Activated CD8-positive, alpha-beta memory T cell treated with anti-CD3 and anti-CD28 coated beads, Interleukin-2, amount 50 U/mL, for 24 hours (primary cell): ENCODE data around the gene GPR153.

Experiments
- DNase-seq: peaks from one replicate; pipeline ENCODE4 v3.0.0-alpha.2; 2020; ENCODE audit errors: extremely low read depth

GPR153 gene

GRCh38 chr1:6287029-6287428 lies 26.1 kb upstream of the GPR153 start:
- DNase-seq: no peak

GRCh38 chr1:6286266-6286665 lies 25.4 kb upstream of the GPR153 start:
- DNase-seq: no peak

GRCh38 chr1:6285336-6285735 lies 24.4 kb upstream of the GPR153 start:
- no peak for DNase-seq

DNA sequence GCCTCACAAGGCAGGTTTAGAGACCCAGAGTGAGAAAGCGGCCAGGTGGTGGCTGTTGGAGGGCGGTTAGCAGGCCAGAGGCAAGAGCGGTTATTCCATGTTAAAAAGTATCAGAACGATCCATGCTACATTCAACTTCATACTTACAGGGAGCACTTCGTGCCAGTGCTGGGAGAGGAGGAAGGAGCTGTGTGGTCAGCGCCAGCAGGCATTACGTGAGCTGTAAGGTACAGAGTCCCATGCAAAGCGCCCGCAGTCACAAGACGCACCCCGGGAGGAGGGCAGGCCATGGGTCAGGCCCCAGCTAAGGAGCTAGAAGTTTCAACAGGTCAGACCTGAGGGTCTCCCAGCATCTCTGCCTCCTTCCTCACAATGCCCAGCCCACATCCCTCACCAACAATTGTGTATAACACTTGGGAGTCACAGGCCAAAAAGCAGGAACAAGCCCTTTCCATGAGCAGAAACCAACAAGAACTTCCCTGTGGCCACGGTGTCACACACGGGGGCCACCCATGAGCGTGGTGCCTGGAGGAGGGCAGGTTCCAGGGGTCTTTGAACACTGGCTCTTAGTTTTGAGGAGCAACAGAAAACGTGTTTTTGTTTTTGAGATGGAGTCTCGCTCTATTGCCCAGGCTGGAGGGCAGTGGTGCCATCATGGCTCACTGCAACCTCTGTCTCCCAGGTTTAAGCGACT lies 21.8 kb upstream of the GPR153 start:
- no peak for DNase-seq

- DNase-seq: no peak
These were observed 20.9 kb upstream of the GPR153 start for GRCh38 chr1:6281511-6282402.

DNA sequence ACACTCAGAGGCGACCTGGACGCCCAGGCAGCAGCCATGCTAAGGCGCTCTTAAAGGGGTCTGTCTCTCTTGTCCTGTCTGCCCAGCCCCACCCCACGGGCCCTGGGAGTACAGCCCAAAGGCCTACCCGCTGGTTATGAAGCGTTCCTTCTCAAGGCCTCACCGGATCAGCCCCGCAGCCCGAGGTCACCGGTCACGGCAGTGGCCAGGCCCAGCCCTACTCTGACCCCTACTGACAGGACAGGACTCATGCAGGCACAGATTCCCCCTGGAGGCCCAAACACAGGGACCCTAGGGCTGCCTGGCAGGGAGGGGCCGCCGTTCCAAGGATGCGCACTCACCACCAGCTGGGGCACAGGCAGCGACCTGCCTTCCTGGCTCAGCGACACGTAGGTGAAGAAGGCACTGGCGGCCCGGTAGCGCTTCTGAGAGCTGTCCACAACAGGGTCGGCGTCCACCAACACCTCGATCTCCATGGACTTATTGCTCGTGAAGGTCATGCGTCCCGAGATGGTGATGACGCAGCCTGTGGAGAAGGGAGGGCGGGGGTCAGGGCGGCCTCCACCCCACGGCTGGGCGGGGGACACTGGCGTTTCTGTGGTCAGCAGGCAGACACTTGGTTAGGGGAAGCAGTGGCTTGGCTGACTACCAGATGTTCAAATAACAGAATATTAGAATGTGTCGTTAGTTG lies 20.0 kb upstream of the GPR153 start:
- no peak for DNase-seq

GRCh38 chr1:6279613-6280383 lies 18.9 kb upstream of the GPR153 start:
- DNase-seq: no peak

DNA sequence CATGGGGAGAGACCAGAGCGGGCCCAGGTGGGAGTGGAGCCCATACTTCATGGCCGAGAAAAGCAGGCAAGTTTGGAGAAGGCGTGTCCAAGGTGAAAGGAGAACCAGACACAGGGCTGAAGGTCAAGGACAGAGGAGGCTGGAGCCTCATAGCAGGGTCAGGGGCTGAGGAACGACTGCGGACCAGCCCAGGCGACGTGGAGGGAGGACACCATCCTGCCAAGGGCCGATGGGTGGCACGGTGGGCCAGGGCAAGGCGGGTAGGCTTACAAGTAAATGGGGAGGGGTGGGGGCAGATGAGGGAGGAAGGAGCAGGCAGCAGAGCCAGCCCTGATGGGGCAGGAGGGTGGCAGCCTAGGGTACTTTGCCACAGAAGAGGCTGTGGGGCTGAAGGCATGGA lies 18.2 kb upstream of the GPR153 start:
- DNase-seq: no peak

- DNase-seq: no peak
These were observed 17.4 kb upstream of the GPR153 start for GRCh38 chr1:6278263-6278662.

DNA sequence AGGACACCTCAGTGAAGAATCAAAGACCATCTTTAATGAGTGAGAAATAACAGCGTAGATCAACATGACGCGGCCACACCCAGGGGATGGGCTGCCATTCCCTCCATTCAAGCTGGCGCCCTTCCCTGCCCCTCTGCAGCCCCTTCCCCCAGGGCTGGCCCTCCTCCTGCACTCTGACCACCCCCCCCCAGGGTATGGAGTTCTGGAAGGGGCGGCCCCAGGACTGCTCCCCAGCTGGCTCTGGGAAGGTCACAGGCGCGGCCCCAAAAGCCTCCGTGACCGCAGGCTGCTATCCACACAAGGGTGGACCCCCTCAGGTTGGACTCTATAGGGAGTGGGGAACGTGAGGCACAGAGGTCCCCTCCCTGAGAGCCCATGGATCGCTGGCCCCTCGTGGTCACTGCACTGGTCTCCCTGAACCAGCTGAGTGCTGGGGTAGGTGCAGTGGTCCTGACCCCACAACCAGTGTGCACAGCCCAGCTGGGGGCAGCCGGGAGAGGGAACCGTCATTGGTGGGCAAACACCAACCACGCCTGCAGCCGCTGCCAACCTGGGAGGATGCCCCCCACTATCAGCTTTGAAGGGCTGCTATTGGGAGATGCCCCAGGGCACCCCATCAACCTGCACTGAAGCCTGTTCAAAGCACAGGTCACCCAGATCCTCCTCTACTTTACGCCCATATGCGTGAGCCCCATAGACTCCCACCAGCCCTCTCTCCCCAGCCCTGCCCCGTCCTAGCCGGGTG lies 16.1 kb upstream of the GPR153 start:
- DNase-seq: no peak

- DNase-seq: no peak
These were observed 15.2 kb upstream of the GPR153 start for GRCh38 chr1:6275826-6276782.

DNA sequence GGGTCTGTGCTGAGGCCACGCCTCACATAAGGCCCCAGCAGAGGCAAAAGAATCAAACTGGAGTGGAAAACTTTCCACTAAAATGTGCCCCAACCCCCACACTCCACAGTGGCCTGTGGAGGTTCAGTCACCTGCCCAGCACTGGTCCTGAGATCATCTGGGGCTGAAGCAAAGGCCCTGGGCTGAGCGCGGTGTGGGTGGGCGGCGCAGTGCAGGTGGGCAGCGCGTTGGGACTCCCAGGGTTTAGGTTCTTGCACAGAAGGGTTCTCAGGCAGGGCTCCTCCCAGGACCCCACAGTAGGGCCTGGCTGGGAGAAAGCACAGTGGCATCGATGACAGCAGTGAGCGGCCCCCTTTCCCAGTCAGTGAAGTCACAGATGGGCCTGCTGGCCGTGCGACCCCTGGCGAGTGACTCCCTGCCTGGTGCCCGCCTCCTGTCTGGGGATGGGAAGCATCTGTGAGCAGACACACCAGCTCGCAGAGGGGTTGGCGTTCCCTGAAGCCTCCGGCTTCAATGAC lies 13.8 kb upstream of the GPR153 start:
- DNase-seq: no peak

GRCh38 chr1:6274102-6274501 lies 13.2 kb upstream of the GPR153 start:
- DNase-seq: no peak

DNA sequence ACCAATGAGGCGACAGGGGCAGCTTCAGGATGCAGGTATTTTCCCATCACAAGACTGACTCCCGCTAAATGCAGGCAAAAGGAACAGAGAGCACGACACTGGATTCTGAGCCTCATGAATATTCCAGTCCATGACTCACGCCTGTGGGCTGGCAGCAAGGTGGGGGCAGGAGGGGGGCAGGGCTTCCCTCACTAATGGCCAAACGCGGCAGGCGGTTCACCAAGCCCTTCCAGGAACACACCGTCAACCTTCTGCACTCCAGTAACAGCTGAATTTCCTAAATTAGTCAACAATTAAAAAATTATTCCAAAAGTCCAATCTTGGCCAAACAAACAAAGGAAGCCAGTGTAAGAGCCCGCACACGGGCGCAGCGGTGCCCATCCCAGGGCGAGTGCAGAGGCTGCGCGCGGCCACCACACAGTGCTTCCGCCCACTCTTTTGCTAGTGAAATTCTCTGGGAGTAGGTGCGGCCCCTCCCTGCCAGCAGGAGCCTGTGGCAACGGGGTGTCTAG lies 12.5 kb upstream of the GPR153 start:
- DNase-seq: no peak

- no peak for DNase-seq
These were observed 12.0 kb upstream of the GPR153 start for GRCh38 chr1:6272868-6273267.

GRCh38 chr1:6272452-6272851 lies 11.6 kb upstream of the GPR153 start:
- no peak for DNase-seq

DNA sequence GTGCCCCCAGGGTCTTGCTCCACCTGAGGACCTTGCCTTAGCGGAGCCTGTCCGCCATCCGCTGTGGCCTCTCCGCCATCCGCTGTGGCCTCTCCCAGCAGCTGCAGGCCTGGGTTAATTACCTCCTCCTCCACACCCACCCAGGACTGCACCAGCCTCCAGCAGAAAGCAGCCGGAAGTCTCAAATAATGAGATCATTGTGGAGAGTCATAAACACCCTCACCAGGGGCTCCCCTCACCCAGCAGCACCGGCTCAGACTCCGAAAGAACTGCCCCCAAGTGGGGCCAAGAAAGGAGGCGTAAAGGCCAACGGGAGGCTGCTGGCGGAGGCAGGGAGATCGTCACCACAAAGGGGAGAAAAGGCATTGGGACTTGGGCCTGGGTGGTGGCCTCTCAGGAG lies 10.7 kb upstream of the GPR153 start:
- no peak for DNase-seq

DNA sequence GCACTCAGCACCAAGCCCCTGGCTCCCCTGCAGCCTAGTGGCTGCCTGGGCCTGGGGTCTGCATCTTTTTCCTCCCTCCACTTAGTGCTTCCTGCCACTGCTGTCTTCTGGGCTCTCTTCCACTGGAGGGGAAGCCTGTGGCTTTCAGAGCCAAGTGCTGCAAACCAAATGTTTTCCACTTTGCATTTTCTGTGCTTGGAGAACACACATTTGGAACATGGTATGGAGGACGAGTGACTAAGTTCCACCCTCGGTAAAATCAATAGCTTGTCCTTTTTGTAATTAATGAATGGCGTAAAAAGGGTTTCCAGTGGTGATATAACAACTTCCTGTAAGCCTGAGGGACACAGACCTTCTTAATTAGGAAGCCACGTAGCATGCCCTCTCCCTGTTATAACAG lies 10.1 kb upstream of the GPR153 start:
- DNase-seq: no peak

GRCh38 chr1:6270401-6270800 lies 9.5 kb upstream of the GPR153 start:
- DNase-seq: no peak
